Adrenal gland (tissue), 12 donors: ENCODE data around the gene RSRC1. TPM values are rescaled to one million over a fixed set of nuclear protein-coding genes. Genes with fewer than 3 reads are reported as not detected.

ENCODE experiments used
- DNase-seq, 7 donors: peaks; one replicate each; pipeline ENCODE4 v3.0.0-alpha.2; 2019 to 2020
- H3K27ac ChIP-seq, 5 donors: fragments of 200-600 bp; sonication (generic) in 4 of 5; 1 replicate in 3 of 5; 2 replicates in 2 of 5; pipeline versions ENCODE4 v1.5.1 to v1.8.0; 2016 to 2020; ENCODE audit warnings: mild to moderate bottlenecking in 1 of 5
- H3K27me3 ChIP-seq: fragments of 200-600 bp; 2 replicates; pipeline ENCODE4 v1.8.0; 2021
- H3K36me3 ChIP-seq, 2 donors: fragments of 200-600 bp; replicated peaks in 1 of 2; 1 replicate in 1 of 2; 2 replicates in 1 of 2; pipeline versions ENCODE4 v1.5.1 to v1.8.0; 2018 to 2022
- H3K4me1 ChIP-seq, 2 donors: fragments of 200-600 bp; replicated peaks in 1 of 2; 1 replicate in 1 of 2; 2 replicates in 1 of 2; pipeline versions ENCODE4 v1.5.1 to v1.8.0; 2018 to 2021
- H3K4me3 ChIP-seq, 4 donors: fragments of 200-600 bp; sonication (generic) in 3 of 4; one replicate each; pipeline ENCODE4 v1.5.1; 2016 to 2018
- H3K9me3 ChIP-seq, 3 donors: fragments of 200-600 bp; sonication (generic) in 1 of 3; replicated peaks in 1 of 3; 1 replicate in 2 of 3; 2 replicates in 1 of 3; pipeline versions ENCODE4 v1.5.1 to v1.8.0; 2016 to 2021
- POLR2A ChIP-seq, 2 donors: fragments of 450-650 bp; IDR thresholded peaks; one replicate each; pipeline ENCODE4 v1.6.1; 2017; ENCODE audit warnings: antibody characterized with exemption in 2 of 2, mild to moderate bottlenecking in 2 of 2, moderate library complexity in 1 of 2
- WGBS, 4 donors: extraction: QIAGEN DNeasy Blood & Tissue Kit in 2 of 4; methylation state at CpG; one replicate each; pipeline versions ENCODE4 v1.1.5 to v1.1.7; 2013 to 2017; 5-methylcytosine and 5-hydroxymethylcytosine counted together
- intact Hi-C, 2 donors: fragments of 100-400 bp; cut with DNase I; formaldehyde crosslinking; loops; one replicate each; pipeline versions ENCODE4 v1.14.1 to v1.15.0; 2022 to 2023
- polyA plus RNA-seq, 3 donors: library from polyadenylated mRNA; stranded (reverse); fragments of 200-250 nt in 2 of 3; fragments of 350-450 nt in 1 of 3; fragmentation: Illumina TruSeq in 1 of 3; extraction: RNeasy Lipid Tissue Mini Kit (QIAGEN cat#74804) in 1 of 3; gene quantifications; one replicate each; pipeline ENCODE4 v1.2.3, GENCODE V29; 2013 to 2014
- total RNA-seq, 9 donors: library from RNA; depleted of rRNA in 4 of 9; stranded (reverse); fragments of >200 nt in 4 of 9; fragments of 120-200 nt in 1 of 9; fragmentation: NEBNext Ultra II Directional in 1 of 9; extraction: Animal tissue kit (Norgen Biotek cat#: 25700) in 1 of 9; gene quantifications; one replicate each; pipeline versions ENCODE4 v1.1.0 to v1.2.4, GENCODE V29; 2013 to 2023
- TF ChIP-seq, protein P1 (sequence below), 6 experiments: fragments of 450-650 bp in 4 of 6; fragments of 200-600 bp in 2 of 6; sonication (generic) in 1 of 6; IDR thresholded peaks; 1 replicate in 5 of 6; 2 replicates in 1 of 6; pipeline versions ENCODE4 v1.5.1 to v1.8.0; 2016 to 2021; ENCODE audit warnings: antibody characterized with exemption in 6 of 6, mild to moderate bottlenecking in 2 of 6, moderate library complexity in 1 of 6
- donor health status: healthy with polysubstance abuse.
- donor health status: Bipolar disorder and iron deficiency.
- donor health status: DM: yes; HTN: yes; CAD: no.
- donor health status: DM: no; HTN: no; CAD: no.
- donor health status: DM: no; HTN: no; CAD: no.
- donor health status: DM: yes; HTN: yes; CAD: no.

RSRC1 gene
- total and polyA plus RNA-seq, 12 donors: 12.6 to 125 (median 37.5) TPM

DNA sequence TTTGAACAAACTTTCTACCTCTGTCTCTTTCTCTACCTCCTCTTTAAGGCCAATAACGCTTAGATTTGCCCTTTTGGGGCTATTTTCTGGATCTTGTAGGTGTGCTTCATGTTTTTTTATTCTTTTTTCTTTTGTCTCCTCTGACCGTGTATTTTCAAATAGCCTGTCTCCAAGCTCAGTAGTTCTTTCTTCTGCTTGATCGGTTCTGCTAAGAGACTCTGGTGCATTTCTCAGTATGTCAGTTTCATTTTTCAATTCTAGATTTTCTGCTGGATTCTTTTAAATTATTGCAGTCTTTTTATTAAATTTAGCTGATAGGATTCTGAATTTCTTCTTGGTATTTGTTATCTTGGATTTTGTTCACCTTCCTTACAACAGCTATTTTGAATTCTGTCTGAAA is 148.7 kb downstream of the RSRC1 start:
- Histone ChIP-seq H3K4me3 (no peak overlapping the region), H3K27ac (no peak overlapping the region), H3K36me3 (no peaks in the 10 kb centered on the region), H3K27me3 (no peaks in the 10 kb centered on the region), H3K4me1 (no peaks in the 10 kb centered on the region), H3K9me3 (peaks cover 0 to 3% (median 0%) of the 10 kb centered on the region in 3 donors)
- no peak for DNase-seq
- intact Hi-C loops: no loop called here
- TF ChIP-seq POLR2A (IDR thresholded peaks at IDR 0.05): no peak
- TF ChIP-seq, protein P1, sequence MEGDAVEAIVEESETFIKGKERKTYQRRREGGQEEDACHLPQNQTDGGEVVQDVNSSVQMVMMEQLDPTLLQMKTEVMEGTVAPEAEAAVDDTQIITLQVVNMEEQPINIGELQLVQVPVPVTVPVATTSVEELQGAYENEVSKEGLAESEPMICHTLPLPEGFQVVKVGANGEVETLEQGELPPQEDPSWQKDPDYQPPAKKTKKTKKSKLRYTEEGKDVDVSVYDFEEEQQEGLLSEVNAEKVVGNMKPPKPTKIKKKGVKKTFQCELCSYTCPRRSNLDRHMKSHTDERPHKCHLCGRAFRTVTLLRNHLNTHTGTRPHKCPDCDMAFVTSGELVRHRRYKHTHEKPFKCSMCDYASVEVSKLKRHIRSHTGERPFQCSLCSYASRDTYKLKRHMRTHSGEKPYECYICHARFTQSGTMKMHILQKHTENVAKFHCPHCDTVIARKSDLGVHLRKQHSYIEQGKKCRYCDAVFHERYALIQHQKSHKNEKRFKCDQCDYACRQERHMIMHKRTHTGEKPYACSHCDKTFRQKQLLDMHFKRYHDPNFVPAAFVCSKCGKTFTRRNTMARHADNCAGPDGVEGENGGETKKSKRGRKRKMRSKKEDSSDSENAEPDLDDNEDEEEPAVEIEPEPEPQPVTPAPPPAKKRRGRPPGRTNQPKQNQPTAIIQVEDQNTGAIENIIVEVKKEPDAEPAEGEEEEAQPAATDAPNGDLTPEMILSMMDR (IDR thresholded peaks at IDR 0.05): no peak
- 75 to 96% (median 84%) methylated on average over 3 of the region's 3 CpGs for WGBS, 4 donors

DNA sequence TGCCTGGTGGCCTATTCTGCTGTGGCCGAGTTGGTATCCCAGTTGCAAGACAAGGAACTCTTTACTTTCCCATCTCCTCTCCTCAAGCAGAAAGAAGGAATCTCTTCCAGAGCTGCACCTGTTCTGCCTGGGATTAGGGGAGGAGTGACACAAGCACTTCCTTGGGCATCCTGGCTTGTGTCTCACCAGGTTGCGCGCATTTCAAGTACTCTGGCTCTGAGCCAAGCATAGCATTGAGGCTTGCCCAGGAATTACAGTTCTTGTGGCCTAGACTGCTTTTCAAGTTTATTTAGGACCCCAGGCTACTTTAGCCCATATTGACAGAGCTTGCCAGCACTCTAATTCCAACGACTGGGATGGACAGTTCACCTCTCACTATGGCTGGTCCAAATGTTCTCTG is 150.5 kb downstream of the RSRC1 start:
- Histone ChIP-seq H3K4me3 (no peak overlapping the region), H3K36me3 (no peaks in the 10 kb centered on the region), H3K27ac (no peak overlapping the region), H3K27me3 (no peaks in the 10 kb centered on the region), H3K4me1 (no peaks in the 10 kb centered on the region), H3K9me3 (peaks cover 0 to 3% (median under 1%) of the 10 kb centered on the region in 3 donors)
- DNase-seq: no peak
- 89 to 97% (median 95%) methylated on average over 3 to 4 of the region's 4 CpGs for WGBS, 4 donors
- intact Hi-C loops: no loop called here
- no peak for TF ChIP-seq POLR2A (IDR thresholded peaks at IDR 0.05)
- TF ChIP-seq, protein P1 (IDR thresholded peaks at IDR 0.05): no peak

DNA sequence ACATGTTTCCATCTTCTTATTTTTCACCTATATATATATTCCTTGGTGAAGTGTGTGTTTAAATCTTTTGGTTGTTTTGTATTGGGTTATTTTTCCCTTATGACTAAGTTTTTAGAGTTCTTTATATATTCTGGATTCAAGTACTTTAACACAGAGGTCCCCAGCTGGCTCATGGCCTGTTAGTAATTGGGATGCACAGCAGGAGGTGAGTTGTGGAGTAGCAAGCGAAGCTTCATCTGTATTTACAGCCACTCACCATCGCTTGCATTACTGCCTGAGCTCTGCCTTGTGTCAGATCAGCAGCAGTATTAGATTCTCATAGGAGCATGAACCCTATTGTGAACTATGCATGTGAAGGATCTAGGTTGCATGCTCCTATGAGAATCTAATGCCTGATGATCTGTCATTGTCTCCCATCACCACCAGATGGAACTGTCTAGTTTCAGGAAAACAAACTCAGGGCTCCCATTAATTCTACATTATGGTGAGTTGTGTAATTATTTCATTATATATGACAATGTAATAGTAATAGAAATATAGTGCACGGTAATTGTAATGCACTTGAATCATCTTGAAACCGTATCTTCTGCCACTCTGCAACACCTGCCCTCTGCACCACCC is 151.6 kb downstream of the RSRC1 start:
- TF ChIP-seq, protein P1 (IDR thresholded peaks at IDR 0.05): no peak
- Histone ChIP-seq H3K9me3 (peaks cover 0 to 10% (median 9%) of the 10 kb centered on the region in 3 donors), H3K4me1 (no peaks in the 10 kb centered on the region), H3K27ac (no peak overlapping the region), H3K4me3 (no peak overlapping the region), H3K27me3 (no peaks in the 10 kb centered on the region), H3K36me3 (no peaks in the 10 kb centered on the region)
- DNase-seq: no peak
- WGBS, 4 donors: 86 to 98% (median 93%) methylated on average over 4 of the region's 4 CpGs
- intact Hi-C loops: no loop called here

DNA sequence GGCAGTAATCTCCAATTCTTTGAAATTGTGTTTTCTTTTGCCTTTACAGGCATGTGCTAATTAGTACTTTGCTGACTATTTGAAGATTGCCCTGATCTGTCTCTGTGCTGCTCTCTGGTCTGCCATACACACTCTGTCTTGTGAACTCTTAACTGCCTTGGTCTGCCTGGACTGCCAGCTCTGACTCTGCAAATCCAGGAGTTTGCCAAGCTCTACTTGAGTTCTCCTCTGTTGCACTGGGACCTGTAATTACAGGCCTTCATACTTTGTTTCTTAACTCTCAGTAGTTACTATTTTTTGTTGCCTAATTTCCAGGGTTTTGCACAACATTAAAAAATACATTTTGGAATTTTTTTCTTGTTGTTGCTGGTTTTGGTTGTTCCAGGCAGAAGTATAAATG is 155.0 kb downstream of the RSRC1 start:
- no peak for TF ChIP-seq POLR2A (IDR thresholded peaks at IDR 0.05)
- TF ChIP-seq, protein P1 (IDR thresholded peaks at IDR 0.05): no peak
- DNase-seq: no peak
- H3K9me3 ChIP-seq: peaks cover 0 to 26% (median 24%) of the 10 kb centered on the region in 3 donors
- H3K4me1 ChIP-seq: no peaks in the 10 kb centered on the region
- no peak overlapping the region for H3K27ac ChIP-seq
- no peaks in the 10 kb centered on the region for H3K27me3 ChIP-seq
- intact Hi-C loops: no loop called here
- no peaks in the 10 kb centered on the region for H3K36me3 ChIP-seq
- no peak overlapping the region for H3K4me3 ChIP-seq
